Right hindlimb (tissue), 1 donor: ENCODE measurements around the gene AMELY.
"Not testable (repeated sequence)": the region's sequence is repeated elsewhere in the genome, so short reads cannot be mapped to it uniquely, and the experiment has no call there.

ENCODE experiments used
- DNase-seq: peaks from one replicate; pipeline ENCODE4 v3.0.0-alpha.2; 2018

AMELY gene

GRCh38 chrY:6911253-6911881 lies at the start of gene AMELY:
AMELY (minus strand) TSS chrY:6911752; CDS start chrY:6872608, 39,144 bp downstream.
- peak; percentile 19 for DNase-seq

DNA sequence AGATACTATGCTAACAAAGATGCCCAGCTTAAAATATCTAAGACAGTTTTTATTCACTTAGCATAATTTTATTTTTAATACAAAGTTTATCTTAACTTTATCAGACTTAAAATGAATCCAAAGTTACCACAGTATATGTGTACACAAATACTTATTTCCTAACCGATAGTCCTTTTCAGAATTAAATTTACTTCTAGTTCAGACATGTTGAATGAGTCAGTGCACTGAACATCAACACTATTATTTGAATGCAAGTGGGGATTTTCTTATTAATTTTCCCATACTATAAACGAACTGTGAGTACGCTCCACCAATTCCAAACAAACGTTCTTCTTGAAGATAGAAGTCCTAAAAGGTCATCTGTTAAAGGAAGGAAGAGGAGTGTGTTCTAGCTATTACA lies 38.4 kb upstream of the AMELY start:
- DNase-seq = no peak

DNA sequence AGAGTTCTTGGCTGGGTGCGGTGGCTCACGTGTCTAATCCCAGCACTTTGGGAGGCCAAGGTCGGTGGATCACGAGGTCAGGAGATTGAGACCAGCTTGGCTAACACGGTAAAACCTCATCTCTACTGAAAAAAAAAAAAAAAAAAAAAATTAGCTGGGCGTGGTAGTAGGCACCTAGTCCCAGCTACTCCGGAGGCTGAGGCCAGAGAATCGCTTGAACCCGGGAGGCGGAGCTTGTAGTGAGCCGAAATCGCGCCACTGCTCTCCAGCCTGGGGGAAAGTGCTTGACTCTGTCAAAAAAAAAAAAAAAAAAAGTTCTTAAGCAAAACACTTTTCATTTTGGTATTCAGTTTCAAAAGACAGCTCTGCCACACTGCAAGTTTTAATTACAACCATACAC lies 36.8 kb upstream of the AMELY start:
- no peak for DNase-seq

DNA sequence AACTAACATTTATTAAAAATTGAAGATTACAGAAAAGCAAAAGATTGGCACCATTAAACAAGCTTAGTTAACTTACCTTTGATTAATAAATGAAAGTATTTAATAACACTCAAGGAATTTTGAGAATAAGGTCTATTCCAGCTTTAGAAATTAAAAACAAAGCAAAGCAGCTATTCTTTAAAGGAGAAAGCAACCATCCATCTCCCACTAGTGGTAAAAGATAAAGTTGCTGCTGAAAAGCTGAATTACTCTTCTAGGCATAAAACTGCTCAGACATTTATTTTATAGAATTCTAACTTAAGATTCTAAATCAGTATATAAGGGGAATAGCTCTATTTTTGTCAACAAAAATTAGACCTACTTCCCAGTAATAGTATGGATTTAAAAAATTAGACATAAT lies 36.1 kb upstream of the AMELY start:
- DNase-seq = no peak

- no peak for DNase-seq
Measured at GRCh38 chrY:6935497-6935896, 23.9 kb upstream of the AMELY start.

- no peak for DNase-seq
Measured at GRCh38 chrY:6931779-6932396, 20.3 kb upstream of the AMELY start.

DNA sequence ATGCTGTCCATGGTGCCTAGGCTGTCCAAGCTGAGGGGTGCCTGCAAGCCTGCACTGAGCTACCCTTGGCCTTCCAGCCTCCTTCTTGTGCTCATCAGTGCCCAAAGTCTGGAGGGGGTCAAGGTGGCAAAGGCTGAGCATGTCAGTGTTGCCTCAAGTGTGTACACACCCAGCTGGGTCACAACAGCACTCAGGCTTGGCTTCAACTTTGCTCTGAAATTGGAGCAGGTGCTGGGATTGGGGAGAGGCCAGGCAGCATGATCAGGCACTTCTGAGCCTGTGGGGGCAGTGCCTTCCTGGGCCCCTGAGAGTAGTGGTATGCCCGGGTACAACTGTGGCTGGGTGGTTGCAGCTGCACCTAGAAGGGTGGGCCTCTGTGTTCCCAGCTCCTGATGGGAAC lies 17.7 kb upstream of the AMELY start:
- DNase-seq = no peak

- no peak for DNase-seq
Measured at GRCh38 chrY:6928265-6928664, 16.7 kb upstream of the AMELY start.

GRCh38 chrY:6921061-6921460 lies 9.5 kb upstream of the AMELY start:
- DNase-seq = no peak

- no peak for DNase-seq
Measured at GRCh38 chrY:6913362-6913761, 1.8 kb upstream of the AMELY start.

GRCh38 chrY:6910372-6911252 lies 940 bp downstream of the AMELY start, which contains the start of gene TBL1Y:
TBL1Y (plus strand) TSS chrY:6910697; CDS start chrY:7025085, 114,388 bp downstream.
- DNase-seq = peak; percentile 38

- DNase-seq = no peak
Measured at GRCh38 chrY:6909856-6910255, 1.7 kb downstream of the AMELY start.

DNA sequence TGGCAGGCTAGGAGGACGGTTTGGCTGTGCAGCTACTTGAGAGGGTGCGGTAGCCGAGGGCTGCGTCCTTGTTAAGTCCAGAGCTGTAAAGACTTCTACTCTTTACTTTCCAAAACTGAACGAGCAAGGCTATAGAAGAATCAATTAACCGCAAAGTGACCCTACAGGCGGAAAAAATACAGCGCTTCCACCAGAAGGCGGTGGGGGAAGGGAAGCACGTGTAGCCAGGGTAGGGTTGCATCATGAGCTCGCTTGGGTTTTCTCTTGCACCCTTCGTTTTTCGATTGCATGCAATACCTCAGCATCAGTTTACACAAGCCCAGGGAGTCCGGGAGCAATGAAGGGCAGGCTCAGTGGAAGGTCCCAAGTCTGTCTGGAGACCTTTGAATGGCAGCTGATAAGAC lies 2.4 kb downstream of the AMELY start:
- DNase-seq = peak; percentile 24

DNA sequence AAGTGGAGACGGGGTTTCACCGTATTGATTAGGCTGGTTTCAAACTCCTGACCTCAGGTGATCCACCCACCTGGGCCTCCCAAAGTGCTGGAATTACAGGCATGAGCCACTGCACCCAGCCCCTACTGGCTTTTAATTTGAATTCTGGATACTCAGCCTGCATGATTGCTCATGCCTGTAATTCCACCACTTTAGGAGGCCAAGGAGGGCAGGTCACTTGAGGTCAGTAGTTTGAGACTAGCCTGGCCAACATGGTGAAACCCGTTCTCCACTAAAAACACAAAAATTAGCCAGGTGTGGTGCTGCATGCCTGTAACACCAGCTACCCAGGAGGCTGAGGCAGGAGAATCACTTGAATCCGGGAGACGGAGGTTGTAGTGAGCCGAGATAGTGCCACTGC lies 3.5 kb downstream of the AMELY start:
- not testable (repeated sequence) for DNase-seq

DNA sequence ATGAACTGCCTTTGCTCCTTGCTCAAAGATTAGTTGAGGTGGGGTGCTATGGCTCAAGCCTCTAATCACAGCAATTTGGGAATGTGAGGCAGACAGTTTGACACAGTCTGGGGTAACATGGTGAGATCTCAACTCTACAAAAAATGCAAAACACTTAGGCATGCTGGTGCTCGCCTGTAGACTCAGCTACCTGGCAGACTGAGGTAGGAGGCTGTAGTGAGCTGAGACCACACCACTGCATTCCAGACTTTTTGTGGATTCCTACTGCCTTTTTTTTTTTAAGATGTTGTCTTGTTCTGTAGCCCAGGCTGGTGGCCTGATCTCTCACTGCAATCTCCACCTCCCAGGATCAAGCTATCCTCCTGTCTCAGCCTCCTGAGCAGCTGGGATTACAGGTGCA lies 4.0 kb downstream of the AMELY start:
- no peak for DNase-seq

GRCh38 chrY:6902116-6902515 lies 9.4 kb downstream of the AMELY start:
- not testable (repeated sequence) for DNase-seq

- no peak for DNase-seq
Measured at GRCh38 chrY:6895236-6895635, 16.3 kb downstream of the AMELY start.

- DNase-seq = no peak
Measured at GRCh38 chrY:6894496-6894895, 17.1 kb downstream of the AMELY start.

DNA sequence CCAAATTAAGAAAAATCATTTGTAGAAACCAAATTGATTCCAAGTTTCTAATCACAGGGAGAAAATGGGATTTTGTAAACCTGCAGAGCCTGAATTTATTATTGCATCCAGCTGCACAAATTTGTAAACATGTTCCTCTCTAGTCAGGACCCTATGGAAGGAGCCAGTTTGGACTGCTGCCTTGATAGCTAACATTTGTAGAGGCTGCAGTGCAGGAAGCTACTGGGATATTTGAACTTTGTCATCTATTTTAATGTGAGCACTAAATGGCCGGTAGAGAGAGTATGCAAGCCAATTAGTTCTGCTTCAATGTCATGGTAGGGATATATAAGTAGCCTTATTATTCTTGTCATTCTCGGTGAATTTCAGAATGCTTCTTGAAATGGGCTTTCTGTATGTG lies 62.2 kb downstream of the AMELY start:
- no peak for DNase-seq

- DNase-seq = not testable (repeated sequence)
Measured at GRCh38 chrY:6842650-6843049, 68.9 kb downstream of the AMELY start.
